LNCaP clone FGC (cell line): ENCODE data around the gene CD47.

Experiments used
- DNase-seq: peaks from one replicate; pipeline ENCODE4 v3.0.0-alpha.2; 2011; ENCODE audit warnings: low read depth
- H3K4me3 ChIP-seq: 2 replicates; pipeline ENCODE4 v1.5.1; 2011; ENCODE audit warnings: mild to moderate bottlenecking, low read depth, low read length, control low read depth
- TF ChIP-seq, protein P1 (sequence below): IDR thresholded peaks from 2 replicates; pipeline ENCODE4 v1.5.1; 2012; ENCODE audit warnings: mild to moderate bottlenecking; ENCODE audit not compliant: control insufficient read depth, insufficient read depth; ENCODE audit errors: extremely low read depth

Gene CD47

GRCh38 chr3:108091498-108092250 is 843 bp upstream of the CD47 start:
- peak overlapping the region; percentile 87 for H3K4me3 ChIP-seq
- DNase-seq, result no peak
- TF ChIP-seq, protein P1, sequence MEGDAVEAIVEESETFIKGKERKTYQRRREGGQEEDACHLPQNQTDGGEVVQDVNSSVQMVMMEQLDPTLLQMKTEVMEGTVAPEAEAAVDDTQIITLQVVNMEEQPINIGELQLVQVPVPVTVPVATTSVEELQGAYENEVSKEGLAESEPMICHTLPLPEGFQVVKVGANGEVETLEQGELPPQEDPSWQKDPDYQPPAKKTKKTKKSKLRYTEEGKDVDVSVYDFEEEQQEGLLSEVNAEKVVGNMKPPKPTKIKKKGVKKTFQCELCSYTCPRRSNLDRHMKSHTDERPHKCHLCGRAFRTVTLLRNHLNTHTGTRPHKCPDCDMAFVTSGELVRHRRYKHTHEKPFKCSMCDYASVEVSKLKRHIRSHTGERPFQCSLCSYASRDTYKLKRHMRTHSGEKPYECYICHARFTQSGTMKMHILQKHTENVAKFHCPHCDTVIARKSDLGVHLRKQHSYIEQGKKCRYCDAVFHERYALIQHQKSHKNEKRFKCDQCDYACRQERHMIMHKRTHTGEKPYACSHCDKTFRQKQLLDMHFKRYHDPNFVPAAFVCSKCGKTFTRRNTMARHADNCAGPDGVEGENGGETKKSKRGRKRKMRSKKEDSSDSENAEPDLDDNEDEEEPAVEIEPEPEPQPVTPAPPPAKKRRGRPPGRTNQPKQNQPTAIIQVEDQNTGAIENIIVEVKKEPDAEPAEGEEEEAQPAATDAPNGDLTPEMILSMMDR, result no peak

- no peak for DNase-seq
- H3K4me3 ChIP-seq, result peak overlapping the region; percentile 87
- TF ChIP-seq, protein P1, result no peak
Observed at GRCh38 chr3:108090049-108090700, 656 bp downstream of the CD47 start.

- DNase-seq, result no peak
- TF ChIP-seq, protein P1, result no peak
- peak overlapping the region; percentile 87 for H3K4me3 ChIP-seq
Observed at GRCh38 chr3:108089579-108089978, 1.3 kb downstream of the CD47 start.

DNA sequence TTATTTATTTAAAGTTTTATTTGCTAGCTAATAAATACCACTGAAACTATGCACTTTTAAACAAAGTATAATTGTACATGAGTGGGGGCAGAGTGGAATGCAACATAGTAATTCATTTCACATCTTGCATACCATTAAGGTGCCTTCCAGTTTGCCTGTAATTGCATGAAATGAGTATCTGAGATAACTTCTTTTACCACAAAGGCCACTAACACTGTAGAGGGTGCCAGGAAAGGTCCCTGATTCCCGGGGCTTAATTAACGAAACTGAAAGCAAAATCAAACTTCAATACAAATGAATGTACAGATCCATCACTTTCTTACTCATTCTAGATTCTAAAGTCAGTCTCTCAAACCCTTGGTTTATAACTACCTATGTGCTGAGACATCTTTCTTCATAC is 2.1 kb downstream of the CD47 start:
- no peak for DNase-seq
- peak overlapping the region; percentile 24; the same call in 1 of the 2 replicates for H3K4me3 ChIP-seq
- TF ChIP-seq, protein P1, result no peak

- DNase-seq, result no peak
- TF ChIP-seq, protein P1, result no peak
- no peak overlapping the region; the same call in 1 of the 2 replicates for H3K4me3 ChIP-seq
Observed at GRCh38 chr3:108088146-108088545, 2.7 kb downstream of the CD47 start.

DNA sequence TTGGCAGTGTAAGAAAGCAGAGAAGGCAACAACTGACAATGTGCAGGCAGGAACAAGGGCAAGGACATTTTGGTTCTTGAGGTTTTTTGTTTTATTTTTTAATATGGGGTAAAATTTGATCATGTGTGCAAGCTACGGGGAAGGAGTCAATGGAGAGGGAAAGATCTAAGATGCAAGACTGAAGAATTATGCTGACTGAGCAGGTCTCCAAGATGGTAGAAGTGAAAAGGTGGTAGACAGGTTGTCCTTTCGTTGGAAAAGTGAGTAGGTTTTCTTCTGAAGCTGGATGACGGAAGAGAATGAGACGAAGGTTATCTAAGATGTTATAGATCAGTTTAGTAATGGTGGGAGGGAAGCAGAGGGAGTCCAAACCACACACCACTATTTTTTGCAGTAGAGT is 4.2 kb downstream of the CD47 start:
- H3K4me3 ChIP-seq, result no peak overlapping the region
- TF ChIP-seq, protein P1, result no peak
- no peak for DNase-seq
